Natural killer cell treated with Interleukin-12 subunit alpha and Interleukin-12 subunit beta and Interleukin-15 and Interleukin-18, amount 100 ng/mL, for 72 hours (primary cell): ENCODE results near the gene CYP27B1. TPM values are rescaled to one million over a fixed set of nuclear protein-coding genes. Genes with fewer than 3 reads are reported as not detected.
A peak's percentile ranks its signal among the peaks of the same experiment; 100 is the strongest.

Experiments
- ATAC-seq, 2 donors: fragments of 150-1000 bp; cut with Tn5 transposase in 1 of 2; sonication (Bioruptor Pico), chemical (Tn5 transposase) in 1 of 2; 2 replicates each; pipeline ENCODE4 v1.10.0; 2021
- DNase-seq: peaks from one replicate; pipeline ENCODE4 v3.0.0; 2022; ENCODE audit warnings: low spot score
- H3K27ac Mint-ChIP-seq, 2 donors: 1 replicate in 1 of 2; 2 replicates in 1 of 2; pipeline ENCODE4 v1.8.0; 2022; ENCODE audit warnings: mixed read lengths in 2 of 2, mild to moderate bottlenecking in 1 of 2, moderate library complexity in 1 of 2
- H3K27me3 Mint-ChIP-seq, 2 donors: 1 replicate in 1 of 2; 2 replicates in 1 of 2; pipeline ENCODE4 v1.8.0; 2022; ENCODE audit warnings: mixed read lengths in 2 of 2
- H3K36me3 Mint-ChIP-seq: one replicate; pipeline ENCODE4 v1.8.0; 2022; ENCODE audit warnings: mixed read lengths
- H3K4me1 Mint-ChIP-seq, 2 donors: 1 replicate in 1 of 2; 2 replicates in 1 of 2; pipeline ENCODE4 v1.8.0; 2022; ENCODE audit warnings: low read depth in 2 of 2, mixed read lengths in 2 of 2, mild to moderate bottlenecking in 1 of 2
- H3K4me3 Mint-ChIP-seq: one replicate; pipeline ENCODE4 v1.8.0; 2022; ENCODE audit warnings: mixed read lengths
- H3K9me3 Mint-ChIP-seq: 2 replicates; pipeline ENCODE4 v1.8.0; 2022; ENCODE audit warnings: mixed read lengths
- total RNA-seq, 2 donors: library from RNA; stranded (reverse); gene quantifications; one replicate each; pipeline ENCODE4 v1.2.3, GENCODE V29; 2022

Gene CYP27B1
- total RNA-seq, 2 donors from 2014 or later, result 11.7 to 18.8 TPM

- H3K36me3 Mint-ChIP-seq, result peaks cover 16% of the 10 kb centered on the region
- no peak for DNase-seq
- H3K9me3 Mint-ChIP-seq, result no peaks in the 10 kb centered on the region
These were observed 21.4 kb downstream of the CYP27B1 start for GRCh38 chr12:57745485-57745881.

DNA sequence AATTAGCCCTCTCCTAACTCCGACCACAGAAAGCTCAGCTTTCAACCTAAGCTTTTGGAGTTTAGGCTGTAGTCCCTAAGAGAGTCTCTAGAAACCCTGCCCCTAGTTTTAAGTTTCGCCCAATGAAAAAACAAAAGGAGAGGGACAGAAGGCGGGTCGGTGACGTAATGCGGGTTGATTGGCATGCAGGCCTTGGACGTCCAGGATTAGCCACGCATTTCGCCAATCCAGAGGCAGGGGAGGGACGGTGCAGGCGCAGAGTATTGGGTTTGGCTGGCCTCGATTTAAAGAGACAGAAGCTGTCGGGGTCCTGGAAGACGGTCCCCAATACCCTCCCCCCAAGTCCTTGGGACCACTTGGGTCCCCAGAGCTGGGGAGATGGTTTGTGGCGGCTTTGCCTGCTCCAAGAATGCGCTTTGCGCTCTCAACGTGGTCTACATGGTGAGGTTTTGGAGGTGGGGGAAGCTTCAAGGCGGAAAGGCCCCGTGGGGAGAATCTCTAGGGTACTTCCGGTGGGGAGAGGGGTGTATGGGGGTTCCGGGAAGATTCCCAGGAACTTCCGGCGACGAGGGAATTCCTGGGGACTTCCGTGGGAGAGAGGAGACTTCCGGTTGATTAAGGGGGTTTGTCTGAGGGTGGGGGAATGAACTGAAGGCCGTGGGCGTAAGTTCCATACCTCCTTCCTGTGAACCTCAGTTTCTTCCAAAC is 21.9 kb downstream of the CYP27B1 start, which contains the start of gene TSPAN31:
TSPAN31 (plus strand) TSS at position 263 of the 708 bp plus-strand sequence; CDS start at position 379, 116 bp downstream.
- ATAC-seq, result peak; percentile 89 to 93
- peak; percentile 93 for DNase-seq
- H3K27ac Mint-ChIP-seq, result peak within 1 kb of the TSS; percentile 98
- peaks cover 48 to 52% of the 10 kb centered on the region in 2 donors for H3K4me1 Mint-ChIP-seq
- peaks cover 13% of the 10 kb centered on the region for H3K36me3 Mint-ChIP-seq
- H3K4me3 Mint-ChIP-seq, result peak within 1 kb of the TSS; percentile 96
- no peaks in the 10 kb centered on the region for H3K9me3 Mint-ChIP-seq
- H3K27me3 Mint-ChIP-seq, result no peaks in the 10 kb centered on the region

More at GRCh38 chr12:57745485-57745881, 21.4 kb downstream of the CYP27B1 start:
- no peak for ATAC-seq
- H3K27ac Mint-ChIP-seq, result peak overlapping the region; percentile 98
- peak overlapping the region; percentile 96 for H3K4me3 Mint-ChIP-seq
- no peaks in the 10 kb centered on the region for H3K27me3 Mint-ChIP-seq
- H3K4me1 Mint-ChIP-seq, result peaks cover 48 to 54% of the 10 kb centered on the region in 2 donors

GRCh38 chr12:57744194-57744776 is 22.6 kb downstream of the CYP27B1 start:
- H3K4me1 Mint-ChIP-seq, result peaks cover 52 to 55% of the 10 kb centered on the region in 2 donors
- H3K36me3 Mint-ChIP-seq, result peaks cover 12% of the 10 kb centered on the region
- H3K4me3 Mint-ChIP-seq, result peak overlapping the region; percentile 96
- peak; percentile 69 to 77 for ATAC-seq
- peak overlapping the region; percentile 98 for H3K27ac Mint-ChIP-seq
- H3K9me3 Mint-ChIP-seq, result no peaks in the 10 kb centered on the region
- no peaks in the 10 kb centered on the region for H3K27me3 Mint-ChIP-seq
- DNase-seq, result peak; percentile 86

DNA sequence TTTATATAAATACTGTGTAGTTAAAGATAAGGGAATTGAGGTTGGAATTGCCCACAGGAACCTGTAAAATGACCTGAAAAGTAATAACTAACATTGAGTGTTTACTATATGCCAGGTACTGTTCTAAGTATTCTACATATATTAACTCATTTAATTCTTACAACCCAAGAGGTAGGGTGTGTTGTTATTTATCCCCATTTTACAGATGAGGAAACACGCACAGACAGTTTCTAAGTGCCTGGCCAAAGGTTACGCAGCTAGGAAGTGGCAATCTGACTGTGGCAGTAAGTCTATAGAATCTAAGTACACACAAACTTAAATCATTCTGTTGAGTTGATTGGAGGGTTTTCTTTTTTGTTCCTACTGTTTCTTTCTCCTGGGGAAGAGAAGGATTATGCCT is 23.1 kb downstream of the CYP27B1 start:
- no peaks in the 10 kb centered on the region for H3K9me3 Mint-ChIP-seq
- no peak for DNase-seq
- no peaks in the 10 kb centered on the region for H3K27me3 Mint-ChIP-seq
- peak overlapping the region; percentile 98 for H3K27ac Mint-ChIP-seq
- no peak for ATAC-seq
- H3K4me3 Mint-ChIP-seq, result peak overlapping the region; percentile 96
- peaks cover 55 to 57% of the 10 kb centered on the region in 2 donors for H3K4me1 Mint-ChIP-seq
- H3K36me3 Mint-ChIP-seq, result peaks cover 9% of the 10 kb centered on the region

DNA sequence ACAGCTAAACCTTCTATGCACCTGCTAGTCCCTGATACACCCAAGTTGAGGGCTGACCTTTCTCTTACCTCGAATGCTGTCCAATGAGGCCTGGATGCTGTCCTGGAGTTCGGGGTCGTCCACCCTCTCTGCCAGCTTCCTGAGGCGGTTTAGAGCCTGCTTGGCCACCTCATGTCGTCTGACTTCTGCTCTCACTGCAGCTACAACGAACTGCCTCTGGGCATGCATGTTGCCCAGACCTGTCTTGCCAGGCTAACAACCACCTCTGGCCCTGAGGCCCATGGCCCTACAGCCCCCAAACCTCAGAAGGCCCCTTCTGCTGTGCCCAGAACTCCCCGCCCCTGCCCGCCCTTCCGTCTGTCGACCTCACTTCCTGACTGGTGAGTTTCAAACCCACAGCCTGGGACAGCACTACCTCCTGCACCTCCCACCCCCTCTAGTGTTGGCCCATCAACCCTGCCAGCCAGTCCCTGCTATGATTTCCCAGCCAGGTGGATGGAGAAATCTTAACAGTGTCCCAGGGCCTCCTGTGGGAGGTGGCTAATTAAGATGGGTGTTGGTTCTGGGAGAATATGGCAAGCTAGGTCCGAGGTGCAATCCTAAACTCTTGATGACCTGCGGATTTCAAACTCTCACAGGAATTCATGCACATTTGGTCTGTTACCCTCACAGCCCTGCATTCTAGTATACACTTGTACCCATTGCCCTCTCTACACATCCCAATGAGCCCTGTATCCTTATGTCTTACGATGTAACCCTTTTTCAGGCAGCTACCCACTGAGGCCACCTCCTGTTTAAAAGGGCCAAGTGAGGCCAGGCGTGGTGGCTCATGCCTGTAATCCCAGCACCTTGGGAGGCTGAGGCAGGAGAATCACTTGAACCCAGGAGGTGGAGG is 24.8 kb downstream of the CYP27B1 start:
- Mint-ChIP-seq H3K4me1 (peaks cover 55 to 57% of the 10 kb centered on the region in 2 donors), H3K27ac (peak overlapping the region; percentile 88 to 98), H3K4me3 (peak overlapping the region; percentile 98)

DNA sequence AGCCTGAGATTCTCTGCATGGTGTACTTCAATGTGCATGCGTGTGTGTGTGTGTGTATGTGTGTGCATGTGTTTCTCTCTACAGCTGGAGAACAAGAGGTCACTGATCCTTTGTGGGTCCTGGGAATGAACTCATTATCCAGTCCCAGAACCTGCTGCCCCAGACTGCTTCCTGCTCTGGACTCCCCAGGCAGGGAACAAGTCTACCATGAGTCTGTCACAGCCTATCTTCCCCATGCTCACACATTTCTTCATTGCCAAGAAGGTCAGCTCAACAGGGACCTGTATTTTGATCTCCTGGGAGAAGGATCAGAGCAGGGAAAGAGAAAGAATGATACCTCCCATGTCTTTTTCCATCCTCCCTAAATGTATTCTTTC is 25.5 kb downstream of the CYP27B1 start:
- Mint-ChIP-seq H3K4me3 (peak overlapping the region; percentile 98), H3K27ac (peak overlapping the region; percentile 88 to 98), H3K27me3 (no peaks in the 10 kb centered on the region), H3K4me1 (peaks cover 57 to 58% of the 10 kb centered on the region in 2 donors), H3K36me3 (peaks cover 4% of the 10 kb centered on the region), H3K9me3 (no peaks in the 10 kb centered on the region)
- DNase-seq (no peak), ATAC-seq (no peak)

More for the DNA sequence above, 24.8 kb downstream of the CYP27B1 start:
- Mint-ChIP-seq H3K9me3 (no peaks in the 10 kb centered on the region), H3K36me3 (peaks cover 4% of the 10 kb centered on the region), H3K27me3 (no peaks in the 10 kb centered on the region)
- ATAC-seq (peak; percentile 77 to 80), DNase-seq (peak; percentile 87)

DNA sequence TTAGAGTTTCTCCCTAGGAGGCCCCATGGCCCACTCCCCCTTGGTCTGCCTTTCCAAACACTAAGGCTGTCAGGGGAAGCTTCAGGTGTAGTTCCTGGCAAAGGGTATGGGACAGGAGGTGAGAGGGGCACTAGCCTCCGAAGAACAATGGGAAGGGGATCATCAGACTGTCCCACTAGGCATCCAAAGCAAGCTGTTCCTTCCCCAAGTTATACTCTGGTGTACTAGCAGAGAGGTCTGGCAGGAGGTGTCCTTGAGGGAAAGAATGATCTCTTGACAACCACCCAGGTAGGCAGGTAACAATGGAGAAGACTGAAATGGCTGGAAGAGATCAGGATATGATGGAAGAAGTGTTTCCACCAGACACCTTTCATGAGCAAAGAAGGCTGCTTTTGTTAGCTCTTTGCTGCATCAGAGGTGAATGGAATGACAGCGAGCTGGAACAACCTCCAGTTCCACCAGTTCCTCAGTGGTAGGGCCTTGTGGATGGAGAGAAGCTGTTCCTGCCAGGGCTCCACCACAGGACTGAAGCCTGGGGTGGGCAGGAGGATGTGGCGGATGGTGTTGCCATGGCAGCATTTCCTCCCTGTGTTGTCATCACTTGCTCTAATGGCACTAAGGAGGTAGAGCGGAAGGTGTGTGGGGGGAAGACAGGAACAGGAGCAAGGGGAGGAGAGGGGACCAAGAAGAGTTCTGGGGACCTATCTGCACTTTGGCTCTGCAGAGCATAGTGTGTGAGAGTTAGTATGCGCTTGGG is 26.0 kb downstream of the CYP27B1 start:
- Mint-ChIP-seq H3K27ac (peak overlapping the region; percentile 88 to 98), H3K36me3 (no peaks in the 10 kb centered on the region), H3K4me1 (peaks cover 53 to 54% of the 10 kb centered on the region in 2 donors), H3K27me3 (no peaks in the 10 kb centered on the region), H3K9me3 (no peaks in the 10 kb centered on the region), H3K4me3 (peak overlapping the region; percentile 98)
- DNase-seq, result peak; percentile 86
- peak; percentile 70 to 80 for ATAC-seq

DNA sequence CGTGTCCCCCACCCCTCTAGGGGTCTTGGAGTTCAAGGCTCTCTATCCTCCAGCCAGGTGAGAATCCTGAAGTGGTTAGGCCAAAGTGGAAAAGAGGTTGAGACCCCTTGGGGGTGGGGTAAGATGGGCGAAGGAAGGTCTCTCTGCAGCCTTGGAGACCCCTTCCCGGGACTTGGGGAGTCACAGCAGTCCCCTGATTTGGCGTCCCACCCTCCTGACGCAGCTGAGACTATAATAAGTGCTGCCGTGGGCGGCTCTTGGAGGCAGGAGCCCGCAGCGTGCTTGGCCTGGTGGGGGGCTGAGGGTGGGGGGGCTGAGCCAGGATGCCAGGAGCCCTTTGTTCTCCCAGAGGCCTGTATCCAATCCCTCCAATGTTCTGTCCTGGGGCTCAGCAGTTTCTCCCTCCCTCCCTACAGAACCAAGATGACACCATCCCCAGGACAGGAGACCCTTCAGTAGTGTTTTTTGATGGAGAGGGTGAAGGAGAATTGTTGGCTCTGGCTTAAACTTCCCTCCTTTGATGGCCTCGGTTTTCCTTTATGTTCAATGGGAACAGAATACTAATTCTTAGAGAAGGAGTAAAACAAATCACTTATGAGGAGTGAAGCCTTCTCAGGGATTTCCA is 26.9 kb downstream of the CYP27B1 start:
- Mint-ChIP-seq H3K9me3 (no peaks in the 10 kb centered on the region), H3K4me1 (peaks cover 46% of the 10 kb centered on the region in 2 donors), H3K36me3 (peaks cover under 1% of the 10 kb centered on the region), H3K27ac (peak overlapping the region; percentile 88 to 98), H3K4me3 (peak overlapping the region; percentile 69), H3K27me3 (no peaks in the 10 kb centered on the region)
- DNase-seq (no peak), ATAC-seq (no peak)

- Mint-ChIP-seq H3K27ac (peak overlapping the region; percentile 47 to 91), H3K27me3 (no peaks in the 10 kb centered on the region), H3K9me3 (no peaks in the 10 kb centered on the region), H3K4me1 (peaks cover 40 to 43% of the 10 kb centered on the region in 2 donors), H3K4me3 (peak overlapping the region; percentile 69), H3K36me3 (peaks cover 7% of the 10 kb centered on the region)
- no peak for ATAC-seq
- DNase-seq, result no peak
These were observed 27.5 kb downstream of the CYP27B1 start for GRCh38 chr12:57739387-57739786.

GRCh38 chr12:57738661-57739237 is 28.1 kb downstream of the CYP27B1 start, which contains the start of gene AGAP2:
AGAP2 (minus strand) TSS chr12:57738742; CDS start chr12:57738246, 496 bp downstream.
- Mint-ChIP-seq H3K4me3 (peak within 1 kb of the TSS; percentile 69), H3K27me3 (no peaks in the 10 kb centered on the region), H3K27ac (peak within 1 kb of the TSS; percentile 47 to 91), H3K9me3 (no peaks in the 10 kb centered on the region), H3K36me3 (peaks cover 8% of the 10 kb centered on the region), H3K4me1 (peaks cover 34 to 39% of the 10 kb centered on the region in 2 donors)
- no peak for DNase-seq
- ATAC-seq, result no peak

DNA sequence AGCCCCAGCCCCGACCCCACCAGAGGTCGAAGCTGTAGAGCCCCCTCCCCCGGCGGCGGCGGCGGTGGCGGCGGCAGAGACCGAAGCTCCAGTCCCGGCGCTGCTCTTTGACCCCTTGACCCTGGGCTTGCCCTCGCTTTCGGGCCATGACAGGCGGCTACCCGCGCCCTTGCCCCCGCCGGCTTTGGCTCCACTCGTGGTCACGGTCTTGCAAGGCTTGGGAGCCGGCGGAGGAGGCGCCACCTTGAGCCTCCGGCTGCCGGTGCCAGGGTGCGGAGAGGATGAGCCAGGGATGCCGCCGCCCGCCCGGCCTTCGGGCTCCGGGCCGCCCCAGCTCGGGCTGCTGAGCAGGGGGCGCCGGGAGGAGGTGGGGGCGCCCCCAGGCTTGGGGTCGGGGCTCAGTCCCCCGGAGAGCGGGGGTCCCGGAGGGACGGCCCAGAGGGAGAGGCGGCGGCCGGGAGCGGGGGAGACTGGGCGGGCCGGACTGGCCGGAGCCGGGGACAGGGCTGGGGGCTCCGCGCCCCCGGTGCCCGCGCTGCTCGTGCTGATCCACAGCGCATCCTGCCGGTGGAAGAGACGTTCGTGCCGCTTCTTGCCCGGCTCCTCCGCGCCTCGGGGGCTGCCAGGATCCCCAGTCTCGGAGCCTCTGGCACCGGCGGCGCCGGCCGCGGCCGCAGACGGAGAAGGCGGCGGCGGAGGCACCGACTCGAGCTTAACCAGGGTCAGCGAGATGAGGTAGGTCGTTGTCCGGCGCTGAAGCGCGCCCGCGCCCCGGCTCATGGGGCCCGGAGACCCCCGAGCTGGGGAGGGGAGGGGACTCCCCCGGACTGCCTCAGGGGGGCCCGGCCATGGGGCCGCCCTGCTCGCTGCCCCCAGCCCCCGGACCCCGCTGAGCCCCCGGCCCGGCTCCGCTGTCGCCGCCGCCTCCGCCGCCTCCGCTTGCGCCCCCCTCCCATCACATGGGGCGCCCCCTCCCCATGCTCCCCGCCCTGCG is 29.1 kb downstream of the CYP27B1 start:
- H3K9me3 Mint-ChIP-seq, result no peaks in the 10 kb centered on the region
- H3K4me1 Mint-ChIP-seq, result peaks cover 34 to 39% of the 10 kb centered on the region in 2 donors
- H3K4me3 Mint-ChIP-seq, result no peak overlapping the region
- H3K27ac Mint-ChIP-seq, result no peak overlapping the region
- peaks cover 8% of the 10 kb centered on the region for H3K36me3 Mint-ChIP-seq
- no peak for DNase-seq
- H3K27me3 Mint-ChIP-seq, result no peaks in the 10 kb centered on the region
- no peak for ATAC-seq
